ENCODE data around the gene TSPYL2.

Gene TSPYL2

DNA sequence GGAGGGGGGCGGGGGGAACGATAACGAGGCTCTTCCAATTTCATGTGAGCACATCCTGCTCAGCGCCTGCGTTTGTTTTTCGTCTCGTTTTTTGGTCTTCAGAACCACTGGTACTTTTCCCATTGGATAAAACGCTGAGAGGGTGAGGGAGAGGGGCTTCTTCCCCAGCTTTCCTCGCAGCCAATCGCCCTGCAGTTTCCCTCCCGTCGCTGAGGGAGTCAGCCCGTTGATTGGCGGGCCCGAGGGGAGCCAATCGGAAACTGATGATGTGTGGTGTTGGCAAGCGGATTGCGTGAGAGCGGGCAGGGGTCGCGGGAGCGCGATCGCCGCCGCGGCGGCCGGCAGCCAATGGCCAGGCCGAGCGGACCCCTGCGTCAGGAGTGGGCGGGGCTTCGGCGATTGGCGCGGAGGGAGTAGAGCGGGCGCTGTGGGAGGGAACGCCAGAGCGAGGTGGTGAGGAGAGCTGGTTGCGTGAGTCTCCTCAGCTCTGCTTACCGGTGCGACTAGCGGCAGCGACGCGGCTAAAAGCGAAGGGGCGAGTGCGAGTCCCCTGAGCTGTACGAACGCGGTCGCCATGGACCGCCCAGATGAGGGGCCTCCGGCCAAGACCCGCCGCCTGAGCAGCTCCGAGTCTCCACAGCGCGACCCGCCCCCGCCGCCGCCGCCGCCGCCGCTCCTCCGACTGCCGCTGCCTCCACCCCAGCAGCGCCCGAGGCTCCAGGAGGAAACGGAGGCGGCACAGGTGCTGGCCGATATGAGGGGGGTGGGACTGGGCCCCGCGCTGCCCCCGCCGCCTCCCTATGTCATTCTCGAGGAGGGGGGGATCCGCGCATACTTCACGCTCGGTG, at the start of gene TSPYL2:
TSPYL2 (plus strand) TSS at position 443 of the 848 bp plus-strand sequence; CDS start at position 575, 132 bp downstream.
- peak; percentile 92 to 95 for DNase-seq
- TF ChIP-seq POLR2A (IDR thresholded peaks at IDR 0.05; ENCODE audit: low read length) (peak; percentile 93), GATA1 (IDR thresholded peaks at IDR 0.05; ENCODE audit: low read depth, low read length) (no peak)

DNA sequence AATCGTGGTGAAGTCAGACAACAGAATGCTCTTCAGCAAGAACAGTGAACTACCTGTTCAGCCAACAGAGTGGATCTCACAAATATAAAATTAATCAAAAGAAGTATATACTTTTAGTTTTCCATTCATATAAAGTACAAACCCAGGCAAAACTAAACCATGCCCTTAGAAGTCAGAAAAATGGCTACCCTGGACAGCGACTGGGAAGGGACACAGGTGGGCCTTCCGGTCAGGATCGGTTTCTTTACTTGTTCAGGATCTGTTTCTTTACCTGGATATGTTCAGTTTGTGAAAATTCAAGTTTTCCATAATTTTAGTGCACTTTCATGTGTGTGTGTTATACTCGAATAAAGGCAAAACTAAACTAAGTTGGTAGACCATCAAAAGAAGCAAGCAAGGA, 46.0 kb upstream of the TSPYL2 start:
- TF ChIP-seq GATA1 (IDR thresholded peaks at IDR 0.05; ENCODE audit: low read depth, low read length) (no peak), POLR2A (IDR thresholded peaks at IDR 0.05; ENCODE audit: low read length) (no peak)
- no peak for DNase-seq

DNA sequence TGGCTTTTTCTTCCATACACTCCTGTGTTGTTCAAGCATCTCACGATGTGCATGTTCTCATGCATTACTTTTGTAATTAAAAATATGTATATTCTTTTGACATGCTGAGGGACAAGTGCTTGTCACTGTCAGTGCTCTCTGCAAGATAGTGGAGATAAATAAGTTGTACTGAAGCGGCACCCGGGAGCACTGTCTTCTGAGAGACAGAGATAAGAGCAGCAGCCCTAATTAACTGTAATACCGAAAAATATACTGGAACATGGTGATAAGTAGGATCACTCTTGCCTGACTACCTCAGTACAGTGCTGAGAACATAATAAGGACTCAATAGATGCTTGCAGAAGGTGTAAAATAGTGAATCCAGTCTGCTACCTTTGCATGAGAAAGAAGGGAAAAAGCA, 42.9 kb upstream of the TSPYL2 start:
- DNase-seq: peak; percentile 75 to 89
- no peak for TF ChIP-seq GATA1 (IDR thresholded peaks at IDR 0.05; ENCODE audit: low read depth, low read length)
- no peak for TF ChIP-seq POLR2A (IDR thresholded peaks at IDR 0.05; ENCODE audit: low read length)

- TF ChIP-seq POLR2A (IDR thresholded peaks at IDR 0.05; ENCODE audit: low read length) (no peak), GATA1 (IDR thresholded peaks at IDR 0.05; ENCODE audit: low read depth, low read length) (no peak)
- DNase-seq: no peak
These were observed 37.2 kb upstream of the TSPYL2 start for GRCh38 chrX:53044995-53045394.

DNA sequence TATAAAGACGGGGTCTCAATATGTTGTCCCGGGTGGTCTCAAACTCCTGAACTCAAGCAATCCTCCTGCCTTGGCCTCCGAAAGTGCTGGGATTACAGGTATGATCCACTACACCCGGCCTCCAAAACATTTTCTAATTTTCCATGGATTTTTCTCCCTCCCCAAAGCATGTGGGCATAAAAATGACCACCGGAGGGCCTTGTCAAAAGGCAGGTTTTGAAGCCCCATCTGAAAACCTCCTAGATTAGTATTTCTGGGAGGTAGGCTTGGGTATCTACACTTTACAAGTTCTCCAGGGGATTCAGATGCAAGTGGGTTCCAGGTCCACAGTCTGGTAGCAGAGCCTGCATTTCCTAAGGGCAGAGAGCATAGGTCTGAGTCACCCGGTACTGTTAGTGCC, 34.9 kb upstream of the TSPYL2 start:
- no peak for DNase-seq
- TF ChIP-seq GATA1 (IDR thresholded peaks at IDR 0.05; ENCODE audit: low read depth, low read length): no peak
- no peak for TF ChIP-seq POLR2A (IDR thresholded peaks at IDR 0.05; ENCODE audit: low read length)

GRCh38 chrX:53048169-53049126, 33.7 kb upstream of the TSPYL2 start, which contains the start of gene GPR173:
GPR173 (plus strand) TSS chrX:53048789; CDS start chrX:53076622, 27,833 bp downstream.
- DNase-seq: no peak
- TF ChIP-seq GATA1 (IDR thresholded peaks at IDR 0.05; ENCODE audit: low read depth, low read length): no peak

DNA sequence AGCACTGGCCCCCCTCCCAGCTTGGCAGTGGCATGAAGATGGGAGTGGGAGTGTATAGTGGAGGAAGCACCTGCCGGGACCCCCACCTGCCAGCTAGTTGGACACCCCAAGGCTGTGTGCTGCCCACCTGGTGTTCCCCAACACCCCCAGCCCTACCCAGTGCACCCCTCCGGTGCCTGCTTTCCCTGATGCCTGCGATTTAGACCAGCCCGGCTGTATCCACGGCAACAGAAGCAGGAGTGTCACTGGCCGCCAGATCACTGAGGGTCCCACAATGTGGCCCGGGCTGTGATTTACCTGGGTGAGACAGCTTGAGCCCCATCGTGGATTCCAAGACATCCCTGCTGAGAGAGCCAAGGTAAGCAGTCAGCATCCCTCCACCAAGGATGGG, 33.0 kb upstream of the TSPYL2 start:
- TF ChIP-seq GATA1 (IDR thresholded peaks at IDR 0.05; ENCODE audit: low read depth, low read length) (no peak), POLR2A (IDR thresholded peaks at IDR 0.05; ENCODE audit: low read length) (no peak)
- DNase-seq: no peak

- TF ChIP-seq GATA1 (IDR thresholded peaks at IDR 0.05; ENCODE audit: low read depth, low read length) (no peak), POLR2A (IDR thresholded peaks at IDR 0.05; ENCODE audit: low read length) (no peak)
- DNase-seq: no peak
These were observed 31.3 kb upstream of the TSPYL2 start for GRCh38 chrX:53050841-53051240.

DNA sequence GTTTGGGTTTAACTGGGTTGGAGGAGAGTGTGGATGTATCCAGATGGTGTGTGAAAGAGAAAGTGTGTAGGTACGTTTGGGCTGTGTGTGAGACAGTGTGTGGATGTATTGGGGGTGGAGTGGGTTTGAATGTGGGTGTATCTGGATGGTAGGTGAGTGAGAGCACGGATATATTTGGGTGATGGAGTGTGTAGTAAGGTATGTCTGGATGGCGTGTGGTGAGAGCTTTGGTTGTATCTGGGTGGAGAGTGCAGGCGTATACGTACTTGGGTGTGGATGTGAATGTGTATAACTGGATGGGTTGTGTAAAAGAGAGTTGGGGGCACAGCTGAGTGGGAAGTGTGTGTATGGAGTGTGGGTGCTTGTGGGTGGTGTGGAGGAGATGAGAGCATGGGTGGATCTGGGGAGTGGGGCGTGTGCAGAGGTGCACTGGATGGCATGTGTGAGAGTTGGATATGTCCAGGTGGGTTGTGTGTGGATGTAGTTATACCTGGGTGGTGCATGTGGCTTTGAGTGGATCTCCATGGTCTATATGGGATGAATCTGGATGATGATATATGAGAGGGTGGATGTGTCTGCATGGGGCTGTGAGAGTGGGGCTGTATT, 26.8 kb upstream of the TSPYL2 start:
- DNase-seq: no peak
- TF ChIP-seq GATA1 (IDR thresholded peaks at IDR 0.05; ENCODE audit: low read depth, low read length) (no peak), POLR2A (IDR thresholded peaks at IDR 0.05; ENCODE audit: low read length) (no peak)

- DNase-seq: no peak
- TF ChIP-seq GATA1 (IDR thresholded peaks at IDR 0.05; ENCODE audit: low read depth, low read length): no peak
- TF ChIP-seq POLR2A (IDR thresholded peaks at IDR 0.05; ENCODE audit: low read length): no peak
These were observed 25.9 kb upstream of the TSPYL2 start for GRCh38 chrX:53056292-53056691.

DNA sequence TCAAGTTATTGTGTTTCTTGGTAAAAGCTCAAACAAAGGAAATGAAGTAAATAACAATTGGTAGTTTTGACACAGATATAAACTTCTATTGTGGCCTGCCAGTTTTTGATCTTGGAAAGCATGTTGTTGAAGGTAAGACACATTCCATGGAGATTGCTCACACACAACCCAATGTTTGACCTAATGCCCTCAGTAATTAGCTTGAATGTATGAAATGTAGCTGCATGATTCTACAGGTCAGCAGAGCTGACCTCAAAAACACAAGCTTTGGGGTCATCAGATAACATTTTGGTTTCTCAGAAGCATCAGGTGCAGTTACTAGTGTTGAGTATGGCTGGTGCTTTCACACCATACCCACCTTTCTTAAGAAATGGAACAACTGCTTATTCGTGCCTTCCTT, 17.1 kb upstream of the TSPYL2 start:
- no peak for TF ChIP-seq GATA1 (IDR thresholded peaks at IDR 0.05; ENCODE audit: low read depth, low read length)
- TF ChIP-seq POLR2A (IDR thresholded peaks at IDR 0.05; ENCODE audit: low read length): no peak
- DNase-seq: no peak

DNA sequence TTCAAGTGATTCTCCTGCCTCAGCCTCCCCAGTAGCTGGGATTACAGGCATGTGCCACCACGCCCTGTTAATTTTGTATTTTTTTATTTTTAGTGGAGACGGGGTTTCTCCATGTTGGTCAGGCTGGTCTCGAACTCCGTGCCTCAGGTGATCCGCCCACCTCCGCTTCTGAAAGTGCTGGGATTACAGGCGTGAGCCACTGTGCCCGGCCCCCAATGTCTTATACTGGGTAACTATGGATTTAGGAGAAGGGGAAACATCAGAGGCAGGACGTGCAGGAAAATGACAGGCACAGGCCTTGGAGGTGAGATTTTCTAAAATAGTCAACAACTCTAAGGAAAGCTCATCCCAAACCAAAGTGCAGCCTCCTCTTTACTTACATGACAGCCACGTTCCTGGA, 11.1 kb upstream of the TSPYL2 start:
- DNase-seq: no peak
- TF ChIP-seq GATA1 (IDR thresholded peaks at IDR 0.05; ENCODE audit: low read depth, low read length) (no peak), POLR2A (IDR thresholded peaks at IDR 0.05; ENCODE audit: low read length) (no peak)

- TF ChIP-seq POLR2A (IDR thresholded peaks at IDR 0.05; ENCODE audit: low read length) (no peak), GATA1 (IDR thresholded peaks at IDR 0.05; ENCODE audit: low read depth, low read length) (no peak)
- DNase-seq: peak; percentile 64 to 80
These were observed 10.4 kb upstream of the TSPYL2 start for GRCh38 chrX:53071604-53072417.
